ENCODE measurements around the gene CELSR1.

DNA sequence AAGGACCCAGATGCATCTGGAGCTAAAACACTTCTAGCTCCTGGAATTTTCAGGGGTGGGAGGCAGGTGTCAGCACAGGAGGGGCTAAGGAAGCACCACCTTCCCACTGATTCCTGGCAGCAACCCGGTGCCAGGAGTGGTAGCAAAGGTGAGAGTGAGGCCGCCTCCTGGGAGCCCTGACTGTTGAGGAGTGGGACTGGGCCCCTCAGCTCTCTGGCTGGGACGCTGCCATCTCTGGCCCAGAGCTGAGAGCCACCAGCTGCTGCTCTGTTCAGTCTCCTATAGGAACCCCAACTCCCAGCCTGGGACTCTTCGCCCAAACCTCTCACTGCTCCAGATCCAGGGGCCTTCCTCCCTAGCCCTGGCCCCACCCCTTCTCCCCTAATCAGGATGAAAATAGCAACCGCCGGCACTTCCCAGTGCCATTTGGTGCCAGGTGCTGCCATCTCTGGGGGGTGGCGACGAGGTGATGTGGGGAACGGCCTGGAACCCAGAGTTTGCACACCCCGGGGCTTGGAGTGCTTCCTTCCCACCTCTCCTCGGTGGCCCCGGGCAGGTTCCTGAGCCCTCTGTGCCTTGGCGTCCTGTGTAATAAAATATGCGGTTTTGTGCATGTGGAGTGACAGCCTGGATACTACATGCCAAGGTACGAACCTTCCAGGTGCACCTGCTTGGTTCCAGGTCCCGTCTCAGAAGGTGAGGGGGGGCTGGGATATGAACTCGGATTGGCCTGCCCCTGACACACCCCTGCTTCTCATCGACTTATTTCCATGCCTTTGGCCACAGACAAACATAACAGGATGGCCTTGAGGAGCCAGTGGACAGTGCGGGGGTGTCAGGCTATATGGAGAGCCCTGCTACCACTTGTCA, 35.7 kb upstream of the CELSR1 start:
- TF ChIP-seq, protein P1, sequence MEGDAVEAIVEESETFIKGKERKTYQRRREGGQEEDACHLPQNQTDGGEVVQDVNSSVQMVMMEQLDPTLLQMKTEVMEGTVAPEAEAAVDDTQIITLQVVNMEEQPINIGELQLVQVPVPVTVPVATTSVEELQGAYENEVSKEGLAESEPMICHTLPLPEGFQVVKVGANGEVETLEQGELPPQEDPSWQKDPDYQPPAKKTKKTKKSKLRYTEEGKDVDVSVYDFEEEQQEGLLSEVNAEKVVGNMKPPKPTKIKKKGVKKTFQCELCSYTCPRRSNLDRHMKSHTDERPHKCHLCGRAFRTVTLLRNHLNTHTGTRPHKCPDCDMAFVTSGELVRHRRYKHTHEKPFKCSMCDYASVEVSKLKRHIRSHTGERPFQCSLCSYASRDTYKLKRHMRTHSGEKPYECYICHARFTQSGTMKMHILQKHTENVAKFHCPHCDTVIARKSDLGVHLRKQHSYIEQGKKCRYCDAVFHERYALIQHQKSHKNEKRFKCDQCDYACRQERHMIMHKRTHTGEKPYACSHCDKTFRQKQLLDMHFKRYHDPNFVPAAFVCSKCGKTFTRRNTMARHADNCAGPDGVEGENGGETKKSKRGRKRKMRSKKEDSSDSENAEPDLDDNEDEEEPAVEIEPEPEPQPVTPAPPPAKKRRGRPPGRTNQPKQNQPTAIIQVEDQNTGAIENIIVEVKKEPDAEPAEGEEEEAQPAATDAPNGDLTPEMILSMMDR (IDR thresholded peaks at IDR 0.05) = no peak
- TF ChIP-seq POLR2A (IDR thresholded peaks at IDR 0.05) = no peak

All from thyroid gland (tissue), 4 donors.